ENCODE measurements around the gene GPR150. TPM values are rescaled to one million over a fixed set of nuclear protein-coding genes. Genes with fewer than 3 reads are reported as not detected.

Gene GPR150
- total and polyA plus RNA-seq, 2 experiments from 2014 or later = 0.10 to 0.21 TPM

DNA sequence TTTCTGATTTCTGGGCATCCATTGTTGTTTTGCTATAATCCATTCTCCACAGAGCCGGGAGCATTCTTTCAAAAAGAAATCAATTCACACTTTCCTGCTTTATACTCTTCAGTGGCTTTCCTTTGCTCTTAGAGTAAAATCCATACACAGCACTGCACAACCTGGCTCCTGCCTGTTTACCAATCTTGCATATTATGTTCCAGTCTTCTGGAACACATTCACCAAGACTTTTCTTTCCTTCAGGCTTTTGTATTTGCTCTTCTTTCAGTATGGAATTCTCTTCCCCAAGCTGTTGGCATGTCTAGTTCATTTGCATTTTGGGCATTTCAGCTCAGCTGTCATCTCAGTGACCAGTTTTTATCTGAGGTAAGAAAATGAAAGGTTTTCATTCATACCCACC, 33.0 kb downstream of the GPR150 start (continued):
- TF ChIP-seq, protein P1, sequence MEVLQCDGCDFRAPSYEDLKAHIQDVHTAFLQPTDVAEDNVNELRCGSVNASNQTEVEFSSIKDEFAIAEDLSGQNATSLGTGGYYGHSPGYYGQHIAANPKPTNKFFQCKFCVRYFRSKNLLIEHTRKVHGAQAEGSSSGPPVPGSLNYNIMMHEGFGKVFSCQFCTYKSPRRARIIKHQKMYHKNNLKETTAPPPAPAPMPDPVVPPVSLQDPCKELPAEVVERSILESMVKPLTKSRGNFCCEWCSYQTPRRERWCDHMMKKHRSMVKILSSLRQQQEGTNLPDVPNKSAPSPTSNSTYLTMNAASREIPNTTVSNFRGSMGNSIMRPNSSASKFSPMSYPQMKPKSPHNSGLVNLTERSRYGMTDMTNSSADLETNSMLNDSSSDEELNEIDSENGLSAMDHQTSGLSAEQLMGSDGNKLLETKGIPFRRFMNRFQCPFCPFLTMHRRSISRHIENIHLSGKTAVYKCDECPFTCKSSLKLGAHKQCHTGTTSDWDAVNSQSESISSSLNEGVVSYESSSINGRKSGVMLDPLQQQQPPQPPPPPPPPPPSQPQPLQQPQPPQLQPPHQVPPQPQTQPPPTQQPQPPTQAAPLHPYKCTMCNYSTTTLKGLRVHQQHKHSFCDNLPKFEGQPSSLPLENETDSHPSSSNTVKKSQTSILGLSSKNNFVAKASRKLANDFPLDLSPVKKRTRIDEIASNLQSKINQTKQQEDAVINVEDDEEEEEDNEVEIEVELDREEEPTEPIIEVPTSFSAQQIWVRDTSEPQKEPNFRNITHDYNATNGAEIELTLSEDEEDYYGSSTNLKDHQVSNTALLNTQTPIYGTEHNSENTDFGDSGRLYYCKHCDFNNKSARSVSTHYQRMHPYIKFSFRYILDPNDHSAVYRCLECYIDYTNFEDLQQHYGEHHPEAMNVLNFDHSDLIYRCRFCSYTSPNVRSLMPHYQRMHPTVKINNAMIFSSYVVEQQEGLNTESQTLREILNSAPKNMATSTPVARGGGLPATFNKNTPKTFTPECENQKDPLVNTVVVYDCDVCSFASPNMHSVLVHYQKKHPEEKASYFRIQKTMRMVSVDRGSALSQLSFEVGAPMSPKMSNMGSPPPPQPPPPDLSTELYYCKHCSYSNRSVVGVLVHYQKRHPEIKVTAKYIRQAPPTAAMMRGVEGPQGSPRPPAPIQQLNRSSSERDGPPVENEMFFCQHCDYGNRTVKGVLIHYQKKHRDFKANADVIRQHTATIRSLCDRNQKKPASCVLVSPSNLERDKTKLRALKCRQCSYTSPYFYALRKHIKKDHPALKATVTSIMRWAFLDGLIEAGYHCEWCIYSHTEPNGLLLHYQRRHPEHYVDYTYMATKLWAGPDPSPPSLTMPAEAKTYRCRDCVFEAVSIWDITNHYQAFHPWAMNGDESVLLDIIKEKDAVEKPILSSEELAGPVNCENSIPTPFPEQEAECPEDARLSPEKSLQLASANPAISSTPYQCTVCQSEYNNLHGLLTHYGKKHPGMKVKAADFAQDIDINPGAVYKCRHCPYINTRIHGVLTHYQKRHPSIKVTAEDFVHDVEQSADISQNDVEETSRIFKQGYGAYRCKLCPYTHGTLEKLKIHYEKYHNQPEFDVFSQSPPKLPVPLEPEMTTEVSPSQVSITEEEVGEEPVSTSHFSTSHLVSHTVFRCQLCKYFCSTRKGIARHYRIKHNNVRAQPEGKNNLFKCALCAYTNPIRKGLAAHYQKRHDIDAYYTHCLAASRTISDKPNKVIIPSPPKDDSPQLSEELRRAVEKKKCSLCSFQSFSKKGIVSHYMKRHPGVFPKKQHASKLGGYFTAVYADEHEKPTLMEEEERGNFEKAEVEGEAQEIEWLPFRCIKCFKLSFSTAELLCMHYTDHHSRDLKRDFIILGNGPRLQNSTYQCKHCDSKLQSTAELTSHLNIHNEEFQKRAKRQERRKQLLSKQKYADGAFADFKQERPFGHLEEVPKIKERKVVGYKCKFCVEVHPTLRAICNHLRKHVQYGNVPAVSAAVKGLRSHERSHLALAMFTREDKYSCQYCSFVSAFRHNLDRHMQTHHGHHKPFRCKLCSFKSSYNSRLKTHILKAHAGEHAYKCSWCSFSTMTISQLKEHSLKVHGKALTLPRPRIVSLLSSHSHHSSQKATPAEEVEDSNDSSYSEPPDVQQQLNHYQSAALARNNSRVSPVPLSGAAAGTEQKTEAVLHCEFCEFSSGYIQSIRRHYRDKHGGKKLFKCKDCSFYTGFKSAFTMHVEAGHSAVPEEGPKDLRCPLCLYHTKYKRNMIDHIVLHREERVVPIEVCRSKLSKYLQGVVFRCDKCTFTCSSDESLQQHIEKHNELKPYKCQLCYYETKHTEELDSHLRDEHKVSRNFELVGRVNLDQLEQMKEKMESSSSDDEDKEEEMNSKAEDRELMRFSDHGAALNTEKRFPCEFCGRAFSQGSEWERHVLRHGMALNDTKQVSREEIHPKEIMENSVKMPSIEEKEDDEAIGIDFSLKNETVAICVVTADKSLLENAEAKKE (CRISPR knock-in tag; IDR thresholded peaks at IDR 0.05) = no peak
- no peak for TF ChIP-seq CREB1 (CRISPR knock-in tag; IDR thresholded peaks at IDR 0.05; ENCODE audit: low read depth)
- no peak for TF ChIP-seq POLR2AphosphoS5 (IDR thresholded peaks at IDR 0.05; ENCODE audit: low read depth)
- TF ChIP-seq, protein P2, sequence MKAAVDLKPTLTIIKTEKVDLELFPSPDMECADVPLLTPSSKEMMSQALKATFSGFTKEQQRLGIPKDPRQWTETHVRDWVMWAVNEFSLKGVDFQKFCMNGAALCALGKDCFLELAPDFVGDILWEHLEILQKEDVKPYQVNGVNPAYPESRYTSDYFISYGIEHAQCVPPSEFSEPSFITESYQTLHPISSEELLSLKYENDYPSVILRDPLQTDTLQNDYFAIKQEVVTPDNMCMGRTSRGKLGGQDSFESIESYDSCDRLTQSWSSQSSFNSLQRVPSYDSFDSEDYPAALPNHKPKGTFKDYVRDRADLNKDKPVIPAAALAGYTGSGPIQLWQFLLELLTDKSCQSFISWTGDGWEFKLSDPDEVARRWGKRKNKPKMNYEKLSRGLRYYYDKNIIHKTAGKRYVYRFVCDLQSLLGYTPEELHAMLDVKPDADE (IDR thresholded peaks at IDR 0.05) = no peak
- TF ChIP-seq NANOG (IDR thresholded peaks at IDR 0.05; ENCODE audit: borderline replicate concordance) = no peak
- no peak for TF ChIP-seq EZH2phosphoT487 (IDR thresholded peaks at IDR 0.05; ENCODE audit: unreplicated experiment)
- TF ChIP-seq JUNB (IDR thresholded peaks at IDR 0.05; ENCODE audit: unreplicated experiment) = no peak

GRCh38 chr5:95654196-95654595, 34.3 kb downstream of the GPR150 start:
- H3F3A ChIP-seq (replicated peaks; ENCODE audit: low read depth) = no peaks in the 10 kb centered on the region
- no peak overlapping the region for H2AFZ ChIP-seq
- Mint-ChIP-seq H3K36me3 (ENCODE audit: low read depth) (no peaks in the 10 kb centered on the region), H3K27me3 (ENCODE audit: insufficient read depth, low read depth, poor library complexity) (no peaks in the 10 kb centered on the region), H3K4me3 (no peak overlapping the region), H3K4me1 (no peaks in the 10 kb centered on the region), H3K27ac (no peak overlapping the region), H3K9me3 (no peaks in the 10 kb centered on the region)
- DNase-seq (ENCODE audit: low spot score) (no peak), ATAC-seq (no peak)
- no peak overlapping the region for H3K4me3 ChIP-seq
- no peak overlapping the region for H3K27ac ChIP-seq (ENCODE audit: low read depth)
- H3K27me3 ChIP-seq (ENCODE audit: insufficient read depth) = no peaks in the 10 kb centered on the region
- H4K20me1 ChIP-seq (replicated peaks; ENCODE audit: insufficient read depth) = no peaks in the 10 kb centered on the region
- H3K36me3 ChIP-seq (ENCODE audit: insufficient read depth) = no peaks in the 10 kb centered on the region
- H3K9me2 ChIP-seq (ENCODE audit: insufficient read depth) = no peaks in the 10 kb centered on the region
- no peaks in the 10 kb centered on the region for H3K79me2 ChIP-seq (replicated peaks; ENCODE audit: insufficient read depth)
- H3K4me2 ChIP-seq = no peak overlapping the region
- no peaks in the 10 kb centered on the region for H3K4me1 ChIP-seq (ENCODE audit: insufficient read depth)
- TF ChIP-seq, protein P2 (IDR thresholded peaks at IDR 0.05) = no peak
- no peak for TF ChIP-seq EZH2 (IDR thresholded peaks at IDR 0.05; ENCODE audit: low read depth, unreplicated experiment)
- TF ChIP-seq, protein P1 (CRISPR knock-in tag; IDR thresholded peaks at IDR 0.05) = no peak
